ENCODE data around the gene ZFAND3. TPM values are rescaled to one million over a fixed set of nuclear protein-coding genes. Genes with fewer than 3 reads are reported as not detected.

The ZFAND3 gene
- total and polyA plus RNA-seq, 2 of the 4 experiments (the other 2 are of a cell fraction): 10.9 to 26.7 TPM

Small RNAs within 50 kb of the gene (microRNA-seq; reads per million reads assigned to microRNA genes)
- not detected for gene RN7SL285P (ENCODE audit: insufficient read depth, insufficient read length)
- gene RNU1-87P (ENCODE audit: insufficient read depth, insufficient read length): not detected

Small RNAs within 50 kb of the gene (small RNA-seq; reads per million reads assigned to genes)
- 0 reads per million in 5 experiments for gene RN7SL285P
- 0 reads per million in 5 experiments for gene RNU1-87P

Other genes with a start within 250 kb of the ZFAND3 start
- 4.3 and 5.0 TPM in 2 replicates for gene MDGA1, start 121.8 kb upstream of the ZFAND3 start, total RNA-seq (2012; rRNA removed)
- 13.4 and 17.2 TPM in 2 replicates for gene MDGA1, start 121.8 kb upstream of the ZFAND3 start, polyA plus RNA-seq (2012; rRNA removed)

All from IMR-90 (cell line).